Neural crest cell (in vitro differentiated cells): Measurements from ENCODE around the gene RETN. TPM values are rescaled to one million over a fixed set of nuclear protein-coding genes. Genes with fewer than 3 reads are reported as not detected.

Experiments used
- DNase-seq: peaks from one replicate; pipeline ENCODE4 v3.0.0; 2021; ENCODE audit warnings: low read depth, mixed read lengths, low spot score
- H3K27ac Mint-ChIP-seq: one replicate; pipeline ENCODE4 v1.8.0; 2021; ENCODE audit warnings: mild to moderate bottlenecking, mixed read lengths; ENCODE audit not compliant: unreplicated experiment
- H3K27me3 Mint-ChIP-seq: 2 replicates; pipeline ENCODE4 v1.8.0; 2021; ENCODE audit warnings: low read depth, mild to moderate bottlenecking, mixed read lengths
- H3K36me3 Mint-ChIP-seq: 2 replicates; pipeline ENCODE4 v1.8.0; 2021; ENCODE audit warnings: low read depth, mild to moderate bottlenecking, mixed read lengths
- H3K4me1 Mint-ChIP-seq: 2 replicates; pipeline ENCODE4 v1.8.0; 2021; ENCODE audit warnings: mixed read lengths
- H3K4me3 Mint-ChIP-seq: one replicate; pipeline ENCODE4 v1.8.0; 2021; ENCODE audit warnings: mild to moderate bottlenecking, mixed read lengths
- H3K9me3 Mint-ChIP-seq: 2 replicates; pipeline ENCODE4 v1.8.0; 2021; ENCODE audit warnings: mixed read lengths
- total RNA-seq: library from RNA; stranded (reverse); gene quantifications from 2 replicates; pipeline ENCODE4 v1.2.1, GENCODE V29; 2021
- TF ChIP-seq, protein P1 (sequence below): fragments of 200-600 bp; sonication (generic); conservative IDR thresholded peaks from 2 replicates; pipeline ENCODE4 v1.5.0; 2021; ENCODE audit warnings: antibody characterized with exemption, mild to moderate bottlenecking

Gene RETN
- total RNA-seq, 1 donor from 2014 or later, result not detected

DNA sequence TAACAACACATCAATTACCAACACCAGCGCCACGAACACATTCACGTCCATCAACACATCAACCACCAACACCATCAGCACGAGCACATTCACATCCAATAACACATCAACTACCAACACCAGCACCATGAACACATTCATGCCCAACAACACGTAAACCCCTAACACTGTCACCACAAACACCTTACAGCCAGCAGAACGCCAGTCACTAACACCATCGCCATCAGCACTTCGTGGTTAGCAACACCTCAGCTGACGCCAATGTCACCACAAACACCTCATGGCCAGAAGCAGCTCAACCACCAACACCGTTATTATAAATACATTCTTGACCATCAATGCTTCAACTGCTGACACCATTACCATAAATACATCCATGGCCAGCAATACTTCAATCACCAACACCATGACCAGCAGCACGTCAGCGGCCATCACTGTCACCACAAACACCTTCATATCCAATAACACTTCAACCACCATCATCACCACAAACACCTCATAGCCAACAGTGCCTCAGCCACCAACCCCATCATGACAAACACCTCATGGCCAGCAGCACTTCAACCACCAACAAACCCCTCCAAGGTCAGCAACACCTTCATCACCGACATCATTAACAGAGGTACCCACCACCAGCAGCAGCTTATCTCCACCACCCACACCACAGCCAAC is 23.7 kb downstream of the RETN start:
- DNase-seq, result no peak
- Mint-ChIP-seq H3K4me1 (no peaks in the 10 kb centered on the region), H3K27ac (no peak overlapping the region), H3K27me3 (peaks cover 15% of the 10 kb centered on the region), H3K4me3 (no peak overlapping the region), H3K36me3 (no peaks in the 10 kb centered on the region), H3K9me3 (no peaks in the 10 kb centered on the region)
- TF ChIP-seq, protein P1, sequence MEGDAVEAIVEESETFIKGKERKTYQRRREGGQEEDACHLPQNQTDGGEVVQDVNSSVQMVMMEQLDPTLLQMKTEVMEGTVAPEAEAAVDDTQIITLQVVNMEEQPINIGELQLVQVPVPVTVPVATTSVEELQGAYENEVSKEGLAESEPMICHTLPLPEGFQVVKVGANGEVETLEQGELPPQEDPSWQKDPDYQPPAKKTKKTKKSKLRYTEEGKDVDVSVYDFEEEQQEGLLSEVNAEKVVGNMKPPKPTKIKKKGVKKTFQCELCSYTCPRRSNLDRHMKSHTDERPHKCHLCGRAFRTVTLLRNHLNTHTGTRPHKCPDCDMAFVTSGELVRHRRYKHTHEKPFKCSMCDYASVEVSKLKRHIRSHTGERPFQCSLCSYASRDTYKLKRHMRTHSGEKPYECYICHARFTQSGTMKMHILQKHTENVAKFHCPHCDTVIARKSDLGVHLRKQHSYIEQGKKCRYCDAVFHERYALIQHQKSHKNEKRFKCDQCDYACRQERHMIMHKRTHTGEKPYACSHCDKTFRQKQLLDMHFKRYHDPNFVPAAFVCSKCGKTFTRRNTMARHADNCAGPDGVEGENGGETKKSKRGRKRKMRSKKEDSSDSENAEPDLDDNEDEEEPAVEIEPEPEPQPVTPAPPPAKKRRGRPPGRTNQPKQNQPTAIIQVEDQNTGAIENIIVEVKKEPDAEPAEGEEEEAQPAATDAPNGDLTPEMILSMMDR, result no peak

DNA sequence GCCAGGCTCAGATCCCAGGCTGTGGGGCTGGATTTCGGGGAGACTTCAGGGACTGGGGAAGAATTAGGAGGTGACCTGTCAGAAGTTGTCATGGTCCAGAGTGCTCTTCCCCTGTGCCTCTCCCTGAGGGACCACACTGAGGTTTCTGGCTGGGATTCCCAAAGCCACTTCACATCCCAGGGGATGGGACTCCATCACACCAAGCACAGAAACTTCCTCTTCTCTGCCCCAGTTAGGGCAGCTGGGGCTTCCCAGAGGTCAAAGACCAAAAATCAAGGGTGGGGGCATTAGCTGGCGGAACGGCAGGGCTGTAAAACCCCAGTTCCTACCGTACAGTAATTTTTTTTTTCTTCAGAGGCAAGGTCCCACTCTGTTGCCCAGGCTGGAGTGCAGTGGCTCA is 25.6 kb downstream of the RETN start:
- Mint-ChIP-seq H3K4me1 (no peaks in the 10 kb centered on the region), H3K27me3 (peaks cover 35% of the 10 kb centered on the region), H3K36me3 (no peaks in the 10 kb centered on the region), H3K9me3 (no peaks in the 10 kb centered on the region), H3K27ac (no peak overlapping the region), H3K4me3 (no peak overlapping the region)
- TF ChIP-seq, protein P1, result no peak
- DNase-seq, result no peak

DNA sequence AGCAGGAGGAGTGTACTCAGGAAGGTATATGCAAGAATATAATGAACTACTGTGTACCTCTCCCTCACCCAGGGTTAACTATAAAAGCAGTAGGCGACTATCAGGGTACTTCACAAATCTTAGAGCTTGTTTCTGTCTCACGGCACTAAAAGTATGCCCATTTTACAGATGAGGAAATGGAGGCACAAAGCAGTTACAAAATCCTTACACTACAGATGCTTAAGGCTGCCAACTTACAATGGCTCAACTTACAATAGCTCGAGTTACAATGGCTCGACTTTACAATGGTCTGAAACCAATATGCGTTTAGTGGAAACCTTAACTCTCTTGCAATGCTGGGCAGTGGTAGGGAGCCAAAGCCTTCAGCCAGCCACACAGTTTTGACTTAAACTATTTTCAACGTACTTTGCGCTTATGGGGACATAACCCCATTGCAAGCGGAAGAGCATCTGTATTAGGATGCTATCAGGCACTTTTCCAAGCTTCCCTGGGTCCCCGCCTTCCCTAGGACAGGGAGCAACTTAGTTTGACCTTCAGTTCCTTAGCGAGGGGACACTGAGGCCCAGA is 29.0 kb downstream of the RETN start:
- H3K27ac Mint-ChIP-seq, result no peak overlapping the region
- no peaks in the 10 kb centered on the region for H3K36me3 Mint-ChIP-seq
- no peak for DNase-seq

DNA sequence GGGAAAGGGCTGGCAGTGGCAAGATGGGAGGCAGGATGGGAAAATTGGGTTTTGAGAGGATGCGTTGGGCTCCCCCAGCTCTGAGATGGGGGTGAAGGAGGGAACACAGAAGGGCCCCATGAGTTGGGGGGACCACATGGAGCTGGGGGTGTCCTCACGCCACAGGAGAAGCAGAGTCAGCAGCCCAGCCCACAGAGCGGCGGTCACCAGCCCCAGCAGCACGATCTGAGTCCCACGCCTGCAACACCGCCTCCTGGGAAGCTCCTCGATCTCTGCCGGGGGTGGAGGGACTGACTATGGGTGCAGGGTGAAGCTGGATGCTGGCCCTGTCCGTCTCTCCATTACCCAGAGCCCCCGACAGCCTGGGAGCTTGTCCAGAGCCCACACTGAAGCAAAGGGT is 29.7 kb downstream of the RETN start:
- TF ChIP-seq, protein P1, result no peak
- H3K27me3 Mint-ChIP-seq, result peaks cover 56% of the 10 kb centered on the region
- no peaks in the 10 kb centered on the region for H3K9me3 Mint-ChIP-seq
- H3K4me3 Mint-ChIP-seq, result no peak overlapping the region
- H3K27ac Mint-ChIP-seq, result no peak overlapping the region
- H3K36me3 Mint-ChIP-seq, result no peaks in the 10 kb centered on the region
- DNase-seq, result no peak
- H3K4me1 Mint-ChIP-seq, result no peaks in the 10 kb centered on the region

More for the DNA sequence above, 29.0 kb downstream of the RETN start:
- TF ChIP-seq, protein P1, result no peak
- H3K4me3 Mint-ChIP-seq, result no peak overlapping the region
- H3K9me3 Mint-ChIP-seq, result no peaks in the 10 kb centered on the region
- no peaks in the 10 kb centered on the region for H3K4me1 Mint-ChIP-seq
- H3K27me3 Mint-ChIP-seq, result peaks cover 51% of the 10 kb centered on the region

DNA sequence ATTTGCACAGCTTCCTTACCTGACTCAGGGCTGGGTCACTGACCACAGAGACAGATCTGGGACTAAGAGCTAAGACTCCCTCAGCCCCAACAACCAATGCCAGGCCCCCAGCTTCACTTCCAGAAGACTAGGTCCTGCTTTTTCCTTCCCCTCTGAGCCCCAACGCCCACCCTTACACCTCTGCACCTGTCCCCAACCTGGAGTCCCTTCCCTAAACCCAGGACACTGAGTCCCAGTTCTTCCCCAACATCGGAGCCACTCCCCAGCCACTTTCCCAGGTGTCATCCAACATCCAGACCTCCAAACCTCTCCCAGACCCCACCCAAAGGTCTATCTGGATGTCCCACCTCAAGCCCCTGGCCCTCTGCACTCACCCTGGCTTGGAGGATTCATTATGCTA is 30.2 kb downstream of the RETN start:
- TF ChIP-seq, protein P1, result no peak
- Mint-ChIP-seq H3K27ac (no peak overlapping the region), H3K36me3 (no peaks in the 10 kb centered on the region), H3K27me3 (peaks cover 60% of the 10 kb centered on the region), H3K4me1 (no peaks in the 10 kb centered on the region), H3K9me3 (no peaks in the 10 kb centered on the region), H3K4me3 (no peak overlapping the region)
- DNase-seq, result no peak
